Measurements from ENCODE around the gene RAD51B.

Gene RAD51B

DNA sequence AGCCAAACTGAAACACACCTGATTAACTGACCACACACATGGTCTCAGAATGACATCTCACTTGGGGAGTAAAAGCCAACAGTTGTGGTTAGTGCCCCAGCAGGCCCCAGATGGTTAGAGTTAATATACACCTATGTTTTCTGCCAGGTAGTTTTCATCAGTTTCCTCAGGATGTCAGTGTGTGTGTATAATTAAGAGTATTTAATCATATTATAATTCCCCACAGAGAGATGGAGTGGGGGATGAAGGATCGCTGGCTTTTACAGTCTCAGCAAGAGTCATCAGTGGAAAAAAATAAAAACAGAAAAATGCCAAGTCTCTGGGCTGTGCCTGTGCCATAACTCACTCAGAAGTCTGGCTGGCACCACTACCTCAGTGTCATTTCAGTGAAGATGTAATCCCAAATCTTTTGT, 560.8 kb downstream of the RAD51B start:
- no peak for DNase-seq
- in situ Hi-C loops (cut with MboI; ENCODE audit: low pct_unique_long_range_greater_than_20kb, low sequenced_read_pairs), result no loop called here

DNA sequence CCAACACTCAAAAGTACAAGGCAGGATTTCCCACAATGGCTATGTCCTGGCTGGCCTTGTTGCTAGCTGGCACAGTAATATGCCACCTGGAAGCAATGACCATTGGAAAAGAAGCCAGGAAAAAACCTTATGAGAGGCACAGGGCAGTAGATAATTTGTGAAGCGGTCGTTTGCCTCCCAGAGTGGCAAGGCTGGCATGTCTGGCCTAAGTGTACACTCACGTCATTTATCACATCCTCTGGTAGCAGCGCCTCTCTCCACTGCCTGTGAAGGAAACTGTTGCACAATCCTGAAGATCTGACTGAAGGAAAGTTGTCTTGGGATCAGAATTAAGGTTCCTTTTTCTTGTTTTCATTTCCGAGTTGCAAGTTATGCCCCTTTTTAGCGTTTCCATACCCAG, 564.8 kb downstream of the RAD51B start:
- in situ Hi-C loops (cut with MboI; ENCODE audit: low pct_unique_long_range_greater_than_20kb, low sequenced_read_pairs), result no loop called here
- DNase-seq, result peak; percentile 49

GRCh38 chr14:68384881-68385280, 565.3 kb downstream of the RAD51B start:
- in situ Hi-C loops (cut with MboI; ENCODE audit: low pct_unique_long_range_greater_than_20kb, low sequenced_read_pairs), result no loop called here
- DNase-seq, result no peak

- in situ Hi-C loops (cut with MboI; ENCODE audit: low pct_unique_long_range_greater_than_20kb, low sequenced_read_pairs), result no loop called here
- DNase-seq, result no peak
These were observed 566.9 kb downstream of the RAD51B start for GRCh38 chr14:68386446-68386845.

DNA sequence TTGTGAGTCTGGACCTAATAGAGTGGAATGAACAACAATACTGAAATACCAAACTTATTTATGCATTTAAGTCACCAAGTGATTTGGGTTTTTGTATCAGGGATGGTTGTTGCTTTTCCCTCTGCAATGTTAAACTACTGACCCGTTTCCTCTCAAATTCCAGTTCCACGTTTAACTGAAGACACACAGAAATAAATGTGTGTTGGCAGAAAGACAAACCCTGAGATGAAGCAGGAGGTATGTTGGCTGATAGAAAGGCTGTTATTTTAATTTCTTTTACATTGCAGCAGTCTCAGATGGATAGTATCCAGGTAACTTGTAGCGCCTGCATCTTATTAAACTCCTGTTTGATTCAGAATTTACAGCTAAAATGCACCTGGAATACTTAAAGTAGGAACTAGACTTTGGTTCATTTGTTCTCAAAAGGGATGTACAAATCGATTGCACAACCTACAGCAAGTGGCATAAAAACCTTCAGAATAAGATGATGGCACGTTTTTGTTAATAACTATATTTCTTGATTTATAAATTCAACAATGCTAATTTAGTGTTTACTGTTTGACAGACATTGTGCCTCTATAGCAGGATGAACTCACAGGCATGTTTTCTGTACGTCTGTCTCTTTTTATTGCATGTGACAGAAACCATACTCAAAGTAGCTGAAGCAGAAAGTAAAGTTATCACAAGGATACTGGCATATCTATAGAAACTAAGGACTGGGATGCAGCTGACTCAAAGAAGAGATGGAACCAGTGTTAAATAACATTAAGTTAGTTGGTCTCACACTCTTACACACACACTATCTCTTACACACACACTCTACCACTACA, 567.6 kb downstream of the RAD51B start:
- in situ Hi-C loops (cut with MboI; ENCODE audit: low pct_unique_long_range_greater_than_20kb, low sequenced_read_pairs), result no loop called here
- no peak for DNase-seq

DNA sequence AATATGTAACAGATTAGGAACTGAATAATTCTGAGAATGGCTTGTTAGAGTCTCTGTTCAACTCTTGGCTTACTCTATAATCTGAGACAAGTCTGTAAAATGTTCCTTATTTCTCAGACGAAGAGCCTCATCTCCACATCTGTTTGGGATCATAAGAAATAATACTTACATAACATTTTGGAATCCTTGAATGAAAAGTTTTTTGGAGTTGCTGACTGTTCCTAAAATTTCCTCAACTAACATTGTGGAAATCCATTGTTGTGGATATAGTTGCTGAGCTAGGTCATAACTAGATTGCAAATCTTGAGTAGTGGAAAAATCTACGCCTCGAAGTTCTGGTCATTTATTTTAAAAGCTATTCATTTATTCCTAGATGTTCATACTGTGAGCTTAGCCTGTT, 570.4 kb downstream of the RAD51B start:
- in situ Hi-C loops (cut with MboI; ENCODE audit: low pct_unique_long_range_greater_than_20kb, low sequenced_read_pairs), result no loop called here
- no peak for DNase-seq

DNA sequence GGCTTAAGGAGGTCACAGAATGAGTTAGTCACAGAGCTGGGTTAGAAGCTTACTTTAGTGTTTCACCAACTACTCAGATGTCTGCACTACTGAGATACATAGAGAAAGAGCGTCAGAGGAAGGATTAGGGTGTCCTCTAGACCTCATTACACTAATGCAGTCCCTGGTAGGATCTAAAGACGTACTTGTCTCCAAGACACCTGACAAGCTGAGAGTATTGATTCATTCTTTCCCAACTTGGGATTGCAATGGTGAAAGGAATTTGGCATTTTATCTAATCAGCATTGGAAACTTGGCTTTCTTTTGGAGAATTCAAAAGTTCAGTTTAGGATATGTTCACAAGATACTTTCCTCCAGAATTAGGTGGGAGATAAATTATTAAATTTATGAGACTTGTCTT, 571.2 kb downstream of the RAD51B start:
- in situ Hi-C loops (cut with MboI; ENCODE audit: low pct_unique_long_range_greater_than_20kb, low sequenced_read_pairs), result no loop called here
- DNase-seq, result no peak

DNA sequence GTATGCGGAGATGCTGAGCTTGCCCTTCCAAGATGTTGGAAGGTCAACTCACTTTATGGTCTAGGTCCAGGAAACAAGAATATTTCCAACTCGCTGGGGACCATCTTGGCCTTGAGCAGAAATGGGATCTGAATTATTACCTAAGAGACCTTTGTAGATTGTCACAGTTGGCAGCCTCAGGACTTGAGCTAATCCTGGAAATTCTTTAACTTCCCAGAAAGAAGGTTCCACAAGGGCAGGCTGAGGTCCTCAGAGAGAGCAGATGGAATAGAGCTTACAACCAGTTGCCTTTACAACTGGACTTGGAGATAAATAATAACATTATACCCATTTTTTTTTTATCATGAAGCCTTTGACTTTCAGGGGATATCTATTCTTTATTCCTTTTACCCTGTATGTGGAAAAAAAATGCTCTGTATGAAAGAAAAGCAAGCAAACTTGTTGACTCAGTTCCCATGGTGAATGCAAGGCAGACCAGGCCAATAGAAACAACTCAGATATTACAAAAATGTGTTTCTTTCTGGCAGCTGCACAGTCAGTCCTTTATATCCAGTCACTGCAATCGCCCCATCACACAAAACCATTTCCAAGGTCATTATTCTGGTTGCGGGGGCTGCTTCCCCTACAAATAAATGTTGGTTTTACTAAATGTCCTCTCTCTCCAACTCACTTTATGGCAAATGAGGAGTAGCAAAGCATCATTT, 571.9 kb downstream of the RAD51B start:
- in situ Hi-C loops (cut with MboI; ENCODE audit: low pct_unique_long_range_greater_than_20kb, low sequenced_read_pairs), result no loop called here
- DNase-seq, result no peak

DNA sequence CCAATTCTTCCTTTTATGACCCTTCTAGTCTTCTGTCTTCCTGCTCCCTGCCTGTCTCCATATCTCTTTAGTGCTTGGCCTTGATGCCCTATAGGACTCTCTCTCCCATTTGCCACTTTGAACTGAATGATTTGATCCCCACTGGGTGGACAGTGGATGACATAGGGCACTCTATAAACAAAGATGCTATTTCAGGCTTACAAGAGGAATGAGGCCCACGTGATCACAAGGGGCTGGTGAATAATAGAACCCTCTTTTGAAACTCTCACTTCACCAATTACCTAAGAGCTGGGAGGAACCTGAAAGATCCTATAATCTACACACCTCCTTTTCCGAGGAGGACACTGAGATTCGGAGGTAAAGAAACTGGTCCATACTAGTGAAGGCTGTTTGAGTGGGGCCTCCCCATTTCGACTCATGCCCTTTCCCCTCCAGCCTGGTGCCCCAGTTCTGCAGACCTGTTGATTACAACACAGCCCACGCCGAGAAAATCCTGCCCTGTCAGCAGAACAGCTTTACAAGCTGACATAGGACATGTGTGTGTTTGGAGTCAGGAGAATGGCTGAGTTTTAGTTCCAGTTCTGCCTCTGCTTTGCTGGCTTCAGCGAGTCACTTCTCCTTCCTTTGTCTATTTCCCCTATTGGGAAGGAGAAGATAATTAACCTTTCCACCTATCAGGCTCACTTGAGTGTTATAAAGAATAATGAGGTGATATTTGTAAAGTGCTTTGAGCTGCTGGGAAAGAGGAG, 573.0 kb downstream of the RAD51B start:
- in situ Hi-C loops (cut with MboI; ENCODE audit: low pct_unique_long_range_greater_than_20kb, low sequenced_read_pairs), result no loop called here
- DNase-seq, result no peak

DNA sequence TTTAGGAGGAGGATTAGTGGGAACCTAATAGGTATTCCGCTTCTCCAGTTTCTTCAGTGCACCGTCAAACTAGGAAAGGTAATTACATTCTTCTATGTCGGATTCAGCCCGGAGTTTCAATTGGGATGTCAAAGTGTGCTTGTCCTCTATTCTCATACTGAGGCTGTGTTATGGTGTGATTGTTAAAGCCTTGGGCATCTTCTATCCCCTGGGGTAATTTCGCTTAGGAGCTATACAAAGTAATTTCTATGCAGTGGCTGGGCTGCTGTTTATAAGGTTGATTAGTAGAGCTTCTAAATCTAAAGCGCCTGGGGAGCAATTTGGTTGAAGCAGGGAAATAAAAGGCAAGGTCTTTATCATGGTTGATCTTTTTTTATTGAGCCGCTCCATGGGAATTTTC, 573.7 kb downstream of the RAD51B start:
- DNase-seq, result no peak
- in situ Hi-C loops (cut with MboI; ENCODE audit: low pct_unique_long_range_greater_than_20kb, low sequenced_read_pairs), result no loop called here

DNA sequence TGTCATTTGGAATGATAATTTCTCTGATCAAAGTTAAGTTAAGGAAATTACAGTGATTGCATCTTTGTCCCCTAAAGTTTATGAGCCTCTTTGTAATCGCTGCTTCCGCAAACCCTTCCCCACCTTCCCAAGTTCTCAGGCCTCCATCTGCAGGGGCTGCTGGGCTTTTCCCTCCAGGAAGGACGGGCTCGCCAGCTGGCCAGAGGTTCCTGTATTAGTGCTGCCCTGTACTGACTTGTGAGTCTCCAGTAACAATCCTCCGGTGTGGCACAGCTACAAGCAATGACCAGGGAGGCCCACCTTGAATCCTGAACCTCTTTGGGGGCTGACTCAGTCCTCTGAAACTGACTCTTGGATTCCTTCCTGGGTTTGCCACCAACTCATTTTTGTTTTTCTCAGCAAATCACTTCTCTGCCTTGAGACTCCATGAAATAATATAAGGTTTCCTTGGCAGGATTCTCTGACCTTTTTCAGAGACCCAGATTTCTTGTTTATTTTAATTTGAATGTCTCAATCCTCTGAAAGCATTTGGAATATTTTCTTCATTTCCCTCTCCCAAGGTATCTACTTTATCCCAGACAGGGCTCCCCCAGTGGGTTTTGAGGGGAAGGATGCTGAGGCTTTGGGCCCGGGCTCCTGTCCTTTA, 574.7 kb downstream of the RAD51B start:
- DNase-seq, result no peak
- in situ Hi-C loops (cut with MboI; ENCODE audit: low pct_unique_long_range_greater_than_20kb, low sequenced_read_pairs), result no loop called here

- in situ Hi-C loops (cut with MboI; ENCODE audit: low pct_unique_long_range_greater_than_20kb, low sequenced_read_pairs), result no loop called here
- no peak for DNase-seq
These were observed 575.2 kb downstream of the RAD51B start for GRCh38 chr14:68394764-68395143.

GRCh38 chr14:68395604-68396003, 576.0 kb downstream of the RAD51B start:
- in situ Hi-C loops (cut with MboI; ENCODE audit: low pct_unique_long_range_greater_than_20kb, low sequenced_read_pairs), result no loop called here

DNA sequence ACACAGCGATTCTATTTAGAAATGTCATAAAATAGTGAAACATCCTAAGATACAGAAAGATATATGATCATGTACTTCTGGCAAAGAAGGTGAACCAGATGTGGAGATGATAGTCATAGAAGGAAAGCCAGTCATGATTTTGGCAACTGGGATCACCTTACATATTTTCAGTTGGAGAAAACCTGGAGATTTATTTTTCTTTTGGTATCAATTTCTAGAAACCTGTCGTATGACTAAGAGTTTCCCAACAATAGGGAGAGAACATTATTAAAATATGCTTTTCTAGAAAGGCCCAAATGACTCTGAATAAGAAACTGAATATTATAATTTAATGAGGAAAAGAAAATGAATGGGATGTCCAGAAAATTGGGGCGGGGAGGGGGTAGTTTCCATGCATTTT, 576.9 kb downstream of the RAD51B start:
- in situ Hi-C loops (cut with MboI; ENCODE audit: low pct_unique_long_range_greater_than_20kb, low sequenced_read_pairs), result no loop called here

More at GRCh38 chr14:68395604-68396003, 576.0 kb downstream of the RAD51B start:
- DNase-seq, result no peak

GRCh38 chr14:68397371-68397811, 577.8 kb downstream of the RAD51B start:
- peak; percentile 68 for DNase-seq
- in situ Hi-C loops (cut with MboI; ENCODE audit: low pct_unique_long_range_greater_than_20kb, low sequenced_read_pairs), result no loop called here

More for the DNA sequence above, 576.9 kb downstream of the RAD51B start:
- DNase-seq, result no peak

DNA sequence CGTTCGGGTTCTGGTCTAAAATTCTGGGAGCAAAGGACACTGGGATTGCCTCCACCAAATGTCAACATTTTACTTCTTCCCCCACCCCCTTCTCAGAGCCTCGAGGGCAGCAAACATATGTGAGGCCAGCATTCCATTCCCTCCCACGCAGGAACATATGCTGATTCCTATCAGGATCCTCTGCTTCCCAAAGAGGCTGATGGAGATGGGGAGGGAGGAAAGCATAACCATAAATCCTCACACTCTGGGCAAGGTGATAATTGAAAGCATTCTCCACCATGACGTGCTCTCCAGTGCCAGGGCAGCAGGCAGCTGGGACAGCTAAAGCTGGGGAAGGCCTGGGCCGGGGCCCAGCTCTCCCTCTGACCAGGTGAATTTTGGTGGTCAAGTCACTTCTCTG, 578.2 kb downstream of the RAD51B start:
- DNase-seq, result no peak
- in situ Hi-C loops (cut with MboI; ENCODE audit: low pct_unique_long_range_greater_than_20kb, low sequenced_read_pairs), result no loop called here

- in situ Hi-C loops (cut with MboI; ENCODE audit: low pct_unique_long_range_greater_than_20kb, low sequenced_read_pairs), result no loop called here
- no peak for DNase-seq
These were observed 578.8 kb downstream of the RAD51B start for GRCh38 chr14:68398370-68398769.

GRCh38 chr14:68399971-68400370, 580.4 kb downstream of the RAD51B start:
- no peak for DNase-seq
- in situ Hi-C loops (cut with MboI; ENCODE audit: low pct_unique_long_range_greater_than_20kb, low sequenced_read_pairs), result no loop called here

DNA sequence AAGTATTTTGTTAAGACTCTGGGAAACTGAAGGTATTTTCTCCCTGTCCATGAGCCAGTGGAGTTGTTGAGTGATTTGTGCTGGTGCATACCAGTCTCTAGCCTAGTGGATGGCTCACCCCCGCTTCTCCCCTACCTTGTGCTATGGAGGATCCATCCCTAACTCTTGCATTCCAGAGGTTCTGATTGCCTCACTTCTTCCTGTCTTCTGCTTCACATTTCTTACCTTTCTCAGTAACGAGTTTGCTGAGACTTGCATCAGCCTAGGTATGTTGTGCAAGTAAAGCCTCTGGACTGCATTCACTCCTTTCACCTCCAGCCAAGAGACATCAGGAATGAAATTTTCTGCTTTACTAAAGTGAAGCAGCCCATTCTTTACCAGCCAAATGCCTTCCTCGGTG, 581.7 kb downstream of the RAD51B start:
- in situ Hi-C loops (cut with MboI; ENCODE audit: low pct_unique_long_range_greater_than_20kb, low sequenced_read_pairs), result no loop called here

More for the DNA sequence above, 581.7 kb downstream of the RAD51B start:
- no peak for DNase-seq
